ENCODE data around the gene ATPAF2.

ATPAF2 gene

GRCh38 chr17:17983376-17983775 is 55.6 kb downstream of the ATPAF2 start:
- no peak for DNase-seq

DNA sequence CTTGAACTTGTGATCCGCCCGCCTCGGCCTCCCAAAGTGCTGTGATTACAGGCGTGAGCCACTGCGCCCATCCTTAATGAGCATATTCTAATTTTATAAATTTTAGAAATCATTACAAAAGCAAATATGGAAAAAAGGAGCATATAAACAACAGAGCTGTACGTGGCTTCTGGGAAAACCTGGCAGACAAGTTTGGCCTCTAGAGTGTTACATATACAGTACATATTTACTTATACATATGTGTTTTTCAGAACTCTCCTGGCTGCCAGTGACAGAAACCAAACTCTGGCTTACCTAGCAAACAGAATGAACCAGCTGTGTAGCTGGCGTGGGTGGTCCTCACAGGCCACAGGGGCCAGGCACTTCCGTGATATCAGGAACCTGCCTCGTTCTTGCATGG is 56.2 kb downstream of the ATPAF2 start:
- DNase-seq, result no peak

DNA sequence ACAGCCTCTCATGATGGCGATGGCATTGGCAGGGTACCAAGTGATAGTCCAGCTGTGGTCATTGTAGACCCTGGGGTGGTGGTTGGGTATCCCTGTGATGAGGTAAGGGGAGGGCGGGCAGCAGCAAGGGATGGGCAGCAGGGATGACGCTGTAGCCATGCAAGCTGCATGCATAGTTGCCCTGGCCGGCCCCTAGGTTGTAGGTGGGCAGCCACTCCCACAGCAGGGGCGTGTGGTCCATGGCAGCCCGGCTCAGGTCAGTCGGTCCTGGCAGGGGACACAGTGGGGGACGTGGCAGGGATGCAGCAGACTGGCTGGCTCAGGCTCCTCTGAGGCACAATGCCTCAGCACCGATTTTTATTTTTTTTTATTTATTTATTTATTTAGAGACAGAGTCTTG is 57.6 kb downstream of the ATPAF2 start:
- DNase-seq, result no peak

- DNase-seq, result no peak
Measured at GRCh38 chr17:17979778-17980177, 59.2 kb downstream of the ATPAF2 start.

DNA sequence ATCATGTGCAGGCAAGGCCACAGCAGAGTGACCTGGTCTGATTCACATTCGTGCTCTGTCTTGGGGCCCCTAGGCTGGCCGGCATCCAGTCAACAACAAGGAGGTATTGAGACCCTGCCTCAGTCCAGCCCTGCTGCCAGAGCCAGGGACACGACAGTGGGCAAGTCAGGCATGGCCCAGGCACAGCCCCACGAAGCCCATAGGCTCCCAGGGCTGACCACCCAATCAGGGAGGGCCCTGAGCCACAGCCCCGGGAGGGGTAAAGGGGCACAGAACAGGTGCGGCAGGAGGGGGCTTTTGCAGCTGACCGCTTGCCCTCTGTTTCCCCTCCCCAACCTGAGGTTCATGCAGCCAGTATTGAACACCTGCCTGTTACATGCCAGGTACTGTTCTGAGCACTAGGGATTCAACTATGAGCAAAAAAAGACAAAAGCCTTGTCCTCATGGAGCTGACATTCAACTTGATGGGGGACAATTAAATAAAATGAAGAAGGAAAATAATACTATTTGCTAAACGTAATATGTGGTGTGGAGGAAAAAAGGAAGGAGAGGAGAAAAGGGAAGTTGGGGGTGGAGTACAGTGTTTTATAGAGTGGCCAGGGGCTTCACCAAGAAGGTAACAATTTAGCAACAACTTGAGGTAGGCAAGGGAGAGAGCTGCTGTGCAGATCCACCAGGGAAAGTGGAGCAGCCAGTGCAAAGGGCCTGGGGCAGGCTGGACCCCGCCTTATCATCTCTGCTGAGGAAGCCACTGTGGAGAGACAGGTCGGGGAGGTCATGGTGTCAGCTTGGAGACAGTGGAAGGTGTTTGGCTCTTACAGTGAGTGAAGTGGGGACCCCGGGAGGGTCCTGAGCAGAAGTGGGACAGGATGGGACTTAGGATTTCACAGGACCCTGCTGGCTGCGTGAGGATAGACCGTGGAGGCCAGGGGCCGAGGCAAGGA is 60.2 kb downstream of the ATPAF2 start:
- DNase-seq, result no peak

DNA sequence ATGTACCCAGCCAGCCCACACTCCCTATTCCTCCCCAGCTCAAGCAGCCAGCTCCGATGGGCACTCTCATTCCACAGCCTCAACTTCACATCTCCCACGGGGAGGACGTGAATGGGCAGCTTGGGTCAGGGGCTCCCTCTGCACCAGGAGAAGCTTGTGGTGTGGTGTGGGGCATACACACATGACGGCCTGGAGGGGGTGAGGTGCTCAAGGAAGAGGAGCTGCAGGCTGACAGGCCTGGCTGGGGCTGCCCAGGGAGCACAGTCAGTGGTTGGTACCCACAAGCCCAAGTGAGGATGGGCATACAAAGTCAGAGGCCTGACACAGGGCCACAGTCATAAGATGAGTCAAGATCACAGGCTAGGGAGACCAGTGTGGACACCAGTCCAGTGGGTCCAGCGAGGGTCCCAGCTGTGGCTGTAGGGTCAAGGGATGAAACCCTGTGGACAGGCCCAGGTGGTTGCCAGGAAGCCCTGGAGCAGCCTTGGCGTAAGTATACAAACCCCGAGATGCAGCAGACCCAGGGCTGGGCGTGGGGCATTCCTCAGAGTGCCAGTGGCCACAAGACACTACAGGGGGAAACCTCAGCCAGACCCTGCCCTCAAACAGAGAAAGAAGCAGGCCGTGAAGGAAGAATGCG is 61.9 kb downstream of the ATPAF2 start:
- no peak for DNase-seq

- no peak for DNase-seq
Measured at GRCh38 chr17:17975436-17975835, 63.5 kb downstream of the ATPAF2 start.

DNA sequence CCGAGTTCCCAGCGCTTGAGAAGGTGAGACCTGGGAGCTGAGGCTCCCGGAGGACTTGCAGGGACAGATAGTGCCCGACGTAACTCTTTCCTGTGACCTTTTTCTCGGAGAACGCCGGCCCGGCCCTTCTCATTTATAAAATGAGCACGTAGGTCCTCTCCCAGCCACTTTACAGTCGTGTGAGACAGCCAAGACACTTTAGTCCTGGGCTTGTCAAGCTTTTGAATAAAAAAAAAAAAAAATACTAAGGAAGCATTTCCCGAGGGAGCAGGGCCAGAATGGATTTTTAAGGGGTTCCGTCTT is 66.1 kb downstream of the ATPAF2 start:
- DNase-seq, result no peak

- peak; percentile 100 for DNase-seq
Measured at GRCh38 chr17:17972126-17972951, 66.6 kb downstream of the ATPAF2 start, which contains the start of the genes DRC3 and TOM1L2. TSS of gene DRC3 (plus strand) at chr17:17972862. CDS start at chr17:17977599, 4,737 bp downstream. TSS of gene TOM1L2 (minus strand) at chr17:17972400. CDS start at chr17:17972313, 87 bp downstream.

GRCh38 chr17:17971431-17972125 is 67.4 kb downstream of the ATPAF2 start:
- DNase-seq, result no peak

GRCh38 chr17:17970699-17971430 is 68.1 kb downstream of the ATPAF2 start:
- no peak for DNase-seq
